Astrocyte (in vitro differentiated cells and primary cell): ENCODE measurements around the gene EGFR.

ENCODE experiments used
- EZH2 ChIP-seq: IDR thresholded peaks from 2 replicates; pipeline ENCODE4 v1.6.1; 2012; ENCODE audit warnings: mild to moderate bottlenecking, low read length, inconsistent platforms; ENCODE audit not compliant: insufficient read depth
- TF ChIP-seq, protein P1 (sequence below): IDR thresholded peaks from 2 replicates; pipeline ENCODE4 v1.5.1; 2011; ENCODE audit warnings: low read depth, mild to moderate bottlenecking, inconsistent platforms, low read length, moderate library complexity; ENCODE audit not compliant: insufficient read depth

DNA sequence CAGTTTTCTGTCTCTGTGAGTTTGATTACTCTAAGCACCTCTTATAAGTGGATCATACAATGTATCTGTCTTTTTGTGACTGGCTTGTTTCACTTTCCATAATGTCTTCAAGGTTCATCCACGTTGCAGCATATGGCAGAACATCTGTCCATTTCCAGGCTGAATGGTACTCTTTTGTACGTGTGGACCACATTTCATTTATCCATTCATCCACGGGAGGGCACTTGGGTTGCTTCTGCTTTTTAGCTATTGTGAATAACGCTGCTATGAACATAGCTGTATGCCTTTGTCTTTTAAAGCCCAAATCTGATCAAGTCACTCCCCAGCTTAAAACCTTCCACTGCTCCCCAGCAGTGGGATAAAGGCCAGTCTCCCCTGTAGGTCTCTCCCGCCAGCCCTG lies 31.5 kb downstream of the EGFR start:
- TF ChIP-seq, protein P1, sequence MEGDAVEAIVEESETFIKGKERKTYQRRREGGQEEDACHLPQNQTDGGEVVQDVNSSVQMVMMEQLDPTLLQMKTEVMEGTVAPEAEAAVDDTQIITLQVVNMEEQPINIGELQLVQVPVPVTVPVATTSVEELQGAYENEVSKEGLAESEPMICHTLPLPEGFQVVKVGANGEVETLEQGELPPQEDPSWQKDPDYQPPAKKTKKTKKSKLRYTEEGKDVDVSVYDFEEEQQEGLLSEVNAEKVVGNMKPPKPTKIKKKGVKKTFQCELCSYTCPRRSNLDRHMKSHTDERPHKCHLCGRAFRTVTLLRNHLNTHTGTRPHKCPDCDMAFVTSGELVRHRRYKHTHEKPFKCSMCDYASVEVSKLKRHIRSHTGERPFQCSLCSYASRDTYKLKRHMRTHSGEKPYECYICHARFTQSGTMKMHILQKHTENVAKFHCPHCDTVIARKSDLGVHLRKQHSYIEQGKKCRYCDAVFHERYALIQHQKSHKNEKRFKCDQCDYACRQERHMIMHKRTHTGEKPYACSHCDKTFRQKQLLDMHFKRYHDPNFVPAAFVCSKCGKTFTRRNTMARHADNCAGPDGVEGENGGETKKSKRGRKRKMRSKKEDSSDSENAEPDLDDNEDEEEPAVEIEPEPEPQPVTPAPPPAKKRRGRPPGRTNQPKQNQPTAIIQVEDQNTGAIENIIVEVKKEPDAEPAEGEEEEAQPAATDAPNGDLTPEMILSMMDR: no peak
- no peak for TF ChIP-seq EZH2
